Motor neuron (in vitro differentiated cells): ENCODE results near the gene ZNF660. TPM values are rescaled to one million over a fixed set of nuclear protein-coding genes. Genes with fewer than 3 reads are reported as not detected.
A peak's percentile ranks its signal among the peaks of the same experiment; 100 is the strongest.
"Not testable (repeated sequence)": the region's sequence is repeated elsewhere in the genome, so short reads cannot be mapped to it uniquely, and the experiment has no call there.

ENCODE experiments used
- ATAC-seq, 8 experiments: fragments of 200-7000 bp; cut with Tn5 transposase; replicated peaks in 6 of 8; 2 replicates each; pipeline ENCODE4 v1.8.0; 2021; ENCODE audit warnings: mild to moderate bottlenecking in 8 of 8, moderate library complexity in 8 of 8
- H3K27ac ChIP-seq, 2 donors: fragments of 250-450 bp; sonication (Bioruptor Pico); 2 replicates each; pipeline ENCODE4 v1.9.0; 2021; ENCODE audit warnings: antibody characterized with exemption in 2 of 2, mild to moderate bottlenecking in 2 of 2, moderate library complexity in 1 of 2
- H3K4me1 ChIP-seq, 2 donors: fragments of 250-450 bp; sonication (Bioruptor Pico); replicated peaks in 1 of 2; 2 replicates each; pipeline ENCODE4 v1.6.1; 2021; ENCODE audit warnings: antibody characterized with exemption in 2 of 2, mild to moderate bottlenecking in 2 of 2, moderate library complexity in 1 of 2
- H3K4me3 ChIP-seq, 5 donors: fragments of 250-450 bp; sonication (Bioruptor Pico); 2 replicates each; pipeline ENCODE4 v1.9.0; 2021; ENCODE audit warnings: antibody characterized with exemption in 5 of 5, mild to moderate bottlenecking in 5 of 5, moderate library complexity in 4 of 5
- WGBS, 10 experiments: fragments of 450-650 bp; shearing (Covaris generic); methylation state at CpG; one replicate each; pipeline ENCODE4 v1.0.0; 2022; 5-methylcytosine and 5-hydroxymethylcytosine counted together
- in situ Hi-C, 9 experiments: fragments of 400-800 bp; cut with MboI; loops; one replicate each; pipeline ENCODE4 v1.15.0; 2021; ENCODE audit warnings: low sequenced_read_pairs in 9 of 9, low pct_unique_long_range_greater_than_20kb in 2 of 9; ENCODE audit not compliant: unreplicated experiment in 9 of 9
- total RNA-seq, 8 experiments: library from RNA; unstranded; fragments of 300-600 nt; gene quantifications; 2 replicates each; pipeline versions ENCODE4 v1.2.3 to v1.2.4, GENCODE V29; 2022

The ZNF660 gene
- total RNA-seq, 8 experiments from 2014 or later = 1.9 to 14.0 (median 7.1) TPM

- H3K27ac ChIP-seq, in situ Hi-C loops: not testable (repeated sequence)
- 90% methylated on average over 2 of the region's 22 CpGs; no CpG with 5 or more reads in 9 of the 10 experiments for WGBS, 10 experiments
Observed at GRCh38 chr3:44578316-44578715, 6.4 kb upstream of the ZNF660 start.

GRCh38 chr3:44578924-44579515 is 5.7 kb upstream of the ZNF660 start:
- in situ Hi-C loops, H3K27ac ChIP-seq, H3K4me1 ChIP-seq, ATAC-seq, H3K4me3 ChIP-seq: not testable (repeated sequence)
- 100% methylated on average over 1 to 5 of the region's 37 CpGs; no CpG with 5 or more reads in 6 of the 10 experiments for WGBS, 10 experiments

More at GRCh38 chr3:44578316-44578715, 6.4 kb upstream of the ZNF660 start:
- not testable (repeated sequence) for H3K4me1 ChIP-seq, H3K4me3 ChIP-seq, ATAC-seq

- in situ Hi-C loops, ATAC-seq, H3K4me3 ChIP-seq, H3K4me1 ChIP-seq, H3K27ac ChIP-seq: not testable (repeated sequence)
- WGBS, 10 experiments = 80% methylated on average over 1 to 3 of the region's 15 CpGs; no CpG with 5 or more reads in 8 of the 10 experiments
Observed at GRCh38 chr3:44579749-44580148, 5.0 kb upstream of the ZNF660 start.

GRCh38 chr3:44580971-44581370 is 3.8 kb upstream of the ZNF660 start:
- WGBS, 10 experiments = 87 to 100% (median 99%) methylated on average over 1 to 20 of the region's 62 CpGs; no CpG with 5 or more reads in 6 of the 10 experiments
- H3K27ac ChIP-seq, H3K4me1 ChIP-seq, H3K4me3 ChIP-seq, in situ Hi-C loops, ATAC-seq: not testable (repeated sequence)

- no peaks in the 10 kb centered on the region for H3K4me1 ChIP-seq
- 0 to 100% (median 77%) methylated on average over 1 of the region's 1 CpG; no CpG with 5 or more reads in 4 of the 10 experiments for WGBS, 10 experiments
- in situ Hi-C loops = no loop called here
- no peak overlapping the region for H3K27ac ChIP-seq
- no peak overlapping the region for H3K4me3 ChIP-seq
- ATAC-seq = no peak
Observed at GRCh38 chr3:44596621-44597020, 11.9 kb downstream of the ZNF660 start.

GRCh38 chr3:44601749-44602148 is 17.0 kb downstream of the ZNF660 start:
- WGBS, 10 experiments = 81 to 100% (median 100%) methylated on average over 1 to 2 of the region's 2 CpGs; no CpG with 5 or more reads in 4 of the 10 experiments
- peak in 2 of 8 experiments; percentile 75 to 84 for ATAC-seq
- in situ Hi-C loops = no loop called here
- H3K27ac ChIP-seq = no peak overlapping the region
- H3K4me1 ChIP-seq = no peaks in the 10 kb centered on the region
- H3K4me3 ChIP-seq = no peak overlapping the region

GRCh38 chr3:44612678-44613077 is 27.9 kb downstream of the ZNF660 start:
- Histone ChIP-seq H3K27ac (no peak overlapping the region), H3K4me1 (no peaks in the 10 kb centered on the region), H3K4me3 (no peak overlapping the region)
- in situ Hi-C loops = no loop called here
- no peak for ATAC-seq

- H3K4me1 ChIP-seq = peaks cover 12 to 23% of the 10 kb centered on the region in 2 donors
- 0 to 4% (median 0%) methylated on average over 1 to 10 of the region's 47 CpGs; no CpG with 5 or more reads in 2 of the 10 experiments for WGBS, 10 experiments
- H3K4me3 ChIP-seq = peak within 1 kb of the TSS; percentile 63 to 88 (median 77)
- in situ Hi-C loops = no loop called here
- ATAC-seq = peak; percentile 97 to 98 (median 98)
- H3K27ac ChIP-seq = peak within 1 kb of the TSS; percentile 93
Observed at GRCh38 chr3:44624749-44625480, 40.2 kb downstream of the ZNF660 start, which contains the start of gene ZNF197. Gene ZNF197 (plus strand): TSS chr3:44625036. CDS start chr3:44629155, 4,119 bp downstream.

GRCh38 chr3:44628716-44629115 is 44.0 kb downstream of the ZNF660 start:
- no peak for ATAC-seq
- Histone ChIP-seq H3K4me1 (peaks cover 11 to 20% of the 10 kb centered on the region in 2 donors), H3K27ac (no peak overlapping the region), H3K4me3 (no peak overlapping the region)
- in situ Hi-C loops = no loop called here
- 72 to 100% (median 100%) methylated on average over 1 to 2 of the region's 2 CpGs; no CpG with 5 or more reads in 3 of the 10 experiments for WGBS, 10 experiments

GRCh38 chr3:44632193-44632592 is 47.4 kb downstream of the ZNF660 start:
- in situ Hi-C loops = no loop called here

GRCh38 chr3:44642337-44642736 is 57.6 kb downstream of the ZNF660 start:
- H3K27ac ChIP-seq = no peak overlapping the region
- ATAC-seq = no peak
- in situ Hi-C loops = no loop called here
- no peak overlapping the region for H3K4me3 ChIP-seq
- H3K4me1 ChIP-seq = no peaks in the 10 kb centered on the region
- WGBS, 10 experiments = 94 to 100% (median 97%) methylated on average over 1 to 4 of the region's 4 CpGs; no CpG with 5 or more reads in 1 of the 10 experiments

More at GRCh38 chr3:44632193-44632592, 47.4 kb downstream of the ZNF660 start:
- ATAC-seq = no peak
- peaks cover 0 to 6% of the 10 kb centered on the region in 2 donors for H3K4me1 ChIP-seq
- 75 to 100% (median 100%) methylated on average over 1 to 3 of the region's 3 CpGs; no CpG with 5 or more reads in 3 of the 10 experiments for WGBS, 10 experiments
- H3K4me3 ChIP-seq = no peak overlapping the region
- no peak overlapping the region for H3K27ac ChIP-seq

GRCh38 chr3:44643024-44643423 is 58.3 kb downstream of the ZNF660 start:
- H3K4me1 ChIP-seq = no peaks in the 10 kb centered on the region
- no peak overlapping the region for H3K4me3 ChIP-seq
- in situ Hi-C loops = no loop called here
- WGBS, 10 experiments = 85 to 100% (median 97%) methylated on average over 2 to 4 of the region's 4 CpGs; no CpG with 5 or more reads in 1 of the 10 experiments
- ATAC-seq = no peak
- H3K27ac ChIP-seq = no peak overlapping the region

- WGBS, 10 experiments = 60 to 100% (median 100%) methylated on average over 1 of the region's 1 CpG; no CpG with 5 or more reads in 1 of the 10 experiments
- H3K27ac ChIP-seq = no peak overlapping the region
- ATAC-seq = no peak
- no peak overlapping the region for H3K4me3 ChIP-seq
- in situ Hi-C loops = no loop called here
- peaks cover 5 to 6% of the 10 kb centered on the region in 2 donors for H3K4me1 ChIP-seq
Observed at GRCh38 chr3:44647771-44648170, 63.0 kb downstream of the ZNF660 start.
